IMR-90 (cell line): Measurements from ENCODE around the gene AGAP1. TPM values are rescaled to one million over a fixed set of nuclear protein-coding genes. Genes with fewer than 3 reads are reported as not detected.

Experiments
- ATAC-seq: fragments of 200-7000 bp; cut with Tn5 transposase; 2 replicates; pipeline ENCODE4 v1.9.1; 2020; ENCODE audit warnings: low read depth, mild to moderate bottlenecking, moderate library complexity
- BruUV-seq: library from RNA; stranded (reverse); fragments of 400-500 nt; replicated peaks from 2 replicates; lab custom pipeline; 2021; lab: Mats Ljungman, UMichigan
- CTCF ChIA-PET: fragments of 300-600 bp; formaldehyde crosslinking; extraction: SDS; loops from one replicate; lab custom pipeline; 2021; ENCODE audit warnings: antibody characterized with exemption; lab: Yijun Ruan, JAX
- POLR2A ChIA-PET: fragments of 300-600 bp; sonication (Branson Sonifier 250); formaldehyde crosslinking; loops from one replicate; lab custom pipeline; 2022; ENCODE audit warnings: antibody characterized with exemption; ENCODE audit not compliant: unreplicated experiment; lab: Charles Lee
- DNase-seq: peaks from one replicate; pipeline ENCODE4 v3.0.0; 2013
- H2AFZ ChIP-seq: replicated peaks from 2 replicates; pipeline ENCODE3; 2013; ENCODE audit warnings: low read length, mild to moderate bottlenecking; ENCODE audit not compliant: poor library complexity
- H2AK5ac ChIP-seq: 2 replicates; pipeline ENCODE4 v1.6.1; 2013; ENCODE audit warnings: low read depth, low read length, inconsistent platforms
- H2AK9ac ChIP-seq: replicated peaks from 2 replicates; pipeline ENCODE3; 2013; ENCODE audit warnings: mild to moderate bottlenecking, low read depth, low read length, moderate library complexity; ENCODE audit not compliant: poor library complexity
- H2BK120ac ChIP-seq: 2 replicates; pipeline ENCODE4 v1.6.1; 2013; ENCODE audit warnings: low read depth, low read length, inconsistent platforms
- H2BK15ac ChIP-seq: 3 replicates; pipeline ENCODE4 v1.6.1; 2013; ENCODE audit warnings: low read depth, low read length, inconsistent platforms
- H2BK20ac ChIP-seq: 2 replicates; pipeline ENCODE4 v1.6.1; 2013; ENCODE audit warnings: low read depth, mild to moderate bottlenecking, inconsistent platforms, low read length, moderate library complexity
- H2BK5ac ChIP-seq: 2 replicates; pipeline ENCODE4 v1.6.1; 2013; ENCODE audit warnings: mild to moderate bottlenecking, low read depth, low read length, inconsistent platforms; ENCODE audit not compliant: poor library complexity, severe bottlenecking
- H3K14ac ChIP-seq: replicated peaks from 2 replicates; pipeline ENCODE4 v1.6.1; 2013; ENCODE audit warnings: low read depth, low read length, inconsistent platforms
- H3K18ac ChIP-seq: 2 replicates; pipeline ENCODE4 v1.6.1; 2013; ENCODE audit warnings: low read depth, low read length, control low read depth
- H3K23ac ChIP-seq: 2 replicates; pipeline ENCODE4 v1.6.1; 2013; ENCODE audit warnings: low read depth, low read length, inconsistent platforms
- H3K27ac ChIP-seq: 2 replicates; pipeline ENCODE4 v1.5.1; 2013; ENCODE audit warnings: mild to moderate bottlenecking, control low read depth, low read length; ENCODE audit not compliant: insufficient read depth
- H3K27me3 ChIP-seq: 2 replicates; pipeline ENCODE4 v1.6.1; 2013; ENCODE audit warnings: low read length; ENCODE audit not compliant: control insufficient read depth, insufficient read depth
- H3K36me3 ChIP-seq: 2 replicates; pipeline ENCODE4 v1.6.1; 2013; ENCODE audit warnings: low read length, mixed read lengths; ENCODE audit not compliant: control insufficient read depth, insufficient read depth
- H3K4ac ChIP-seq: 2 replicates; pipeline ENCODE4 v1.6.1; 2013; ENCODE audit warnings: low read depth, low read length, inconsistent platforms
- H3K4me1 ChIP-seq: 2 replicates; pipeline ENCODE4 v1.6.1; 2013; ENCODE audit warnings: low read length, mixed read lengths; ENCODE audit not compliant: control insufficient read depth, insufficient read depth
- H3K4me2 ChIP-seq: 2 replicates; pipeline ENCODE4 v1.6.1; 2013; ENCODE audit warnings: low read depth, mild to moderate bottlenecking, control low read depth, low read length, moderate library complexity
- H3K4me3 ChIP-seq: 2 replicates; pipeline ENCODE4 v1.5.1; 2013; ENCODE audit warnings: low read depth, mild to moderate bottlenecking, control low read depth, low read length, moderate library complexity; ENCODE audit not compliant: insufficient read depth
- H3K56ac ChIP-seq: 2 replicates; pipeline ENCODE4 v1.6.1; 2013; ENCODE audit warnings: low read length, inconsistent platforms; ENCODE audit not compliant: insufficient read depth; ENCODE audit errors: extremely low read depth
- H3K79me1 ChIP-seq, 2 experiments: 2 replicates each; pipeline ENCODE4 v1.6.1; 2013; ENCODE audit warnings: low read length in 2 of 2, inconsistent platforms in 1 of 2, low read depth in 1 of 2
- H3K9ac ChIP-seq: 2 replicates; pipeline ENCODE4 v1.6.1; 2013; ENCODE audit warnings: low read depth, low read length, control low read depth
- H3K9me1 ChIP-seq: 2 replicates; pipeline ENCODE4 v1.6.1; 2013; ENCODE audit warnings: low read length, inconsistent platforms; ENCODE audit not compliant: insufficient read depth
- H3K9me3 ChIP-seq: 2 replicates; pipeline ENCODE4 v1.6.1; 2013; ENCODE audit warnings: low read length; ENCODE audit not compliant: control insufficient read depth, insufficient read depth
- H4K20me1 ChIP-seq: 2 replicates; pipeline ENCODE4 v1.6.1; 2013; ENCODE audit warnings: low read length, inconsistent platforms; ENCODE audit not compliant: insufficient read depth
- H4K5ac ChIP-seq: 2 replicates; pipeline ENCODE4 v1.6.1; 2013; ENCODE audit warnings: mild to moderate bottlenecking, low read depth, low read length, control low read depth
- H4K8ac ChIP-seq, 2 experiments: 2 replicates each; pipeline ENCODE4 v1.6.1; 2013; ENCODE audit warnings: low read depth in 2 of 2, low read length in 2 of 2, control low read depth in 1 of 2, inconsistent platforms in 1 of 2
- H4K91ac ChIP-seq: 2 replicates; pipeline ENCODE4 v1.6.1; 2013; ENCODE audit warnings: low read depth, low read length, inconsistent platforms; ENCODE audit not compliant: insufficient read depth
- BHLHE40 ChIP-seq: fragments of 150-350 bp; IDR thresholded peaks from 2 replicates; pipeline ENCODE4 v1.6.1; 2016; ENCODE audit warnings: mild to moderate bottlenecking, low read depth, low read length
- CEBPB ChIP-seq: IDR thresholded peaks from 2 replicates; pipeline ENCODE4 v1.6.1; 2012; ENCODE audit warnings: low read depth, low read length, improper control_type of control experiment
- CHD1 ChIP-seq: IDR thresholded peaks from 2 replicates; pipeline ENCODE4 v1.6.1; 2012; ENCODE audit warnings: low read depth, low read length, improper control_type of control experiment
- FOS ChIP-seq: fragments of 150-350 bp; IDR thresholded peaks from 2 replicates; pipeline ENCODE4 v1.6.1; 2016; ENCODE audit warnings: low read depth, low read length
- MAZ ChIP-seq: IDR thresholded peaks from 2 replicates; pipeline ENCODE4 v1.6.1; 2012; ENCODE audit warnings: low read depth, mild to moderate bottlenecking, low read length, improper control_type of control experiment, moderate library complexity, borderline replicate concordance
- MXI1 ChIP-seq: IDR thresholded peaks from 2 replicates; pipeline ENCODE4 v1.6.1; 2012; ENCODE audit warnings: low read depth, mild to moderate bottlenecking, low read length, moderate library complexity, borderline replicate concordance
- NFE2L2 ChIP-seq: fragments of 150-350 bp; IDR thresholded peaks from 2 replicates; pipeline ENCODE4 v1.6.1; 2016; ENCODE audit warnings: low read depth, mild to moderate bottlenecking, low read length
- POLR2A ChIP-seq: IDR thresholded peaks from 2 replicates; pipeline ENCODE4 v1.6.1; 2012; ENCODE audit warnings: mild to moderate bottlenecking, low read depth, low read length
- RAD21 ChIP-seq: IDR thresholded peaks from 2 replicates; pipeline ENCODE4 v1.6.1; 2012; ENCODE audit warnings: low read length, improper control_type of control experiment
- RCOR1 ChIP-seq: IDR thresholded peaks from 2 replicates; pipeline ENCODE4 v1.6.1; 2012; ENCODE audit warnings: mild to moderate bottlenecking, low read length, improper control_type of control experiment; ENCODE audit not compliant: insufficient replicate concordance
- RFX5 ChIP-seq: IDR thresholded peaks from 2 replicates; pipeline ENCODE4 v1.8.0; 2012; ENCODE audit warnings: low read depth, mild to moderate bottlenecking, low read length, moderate library complexity
- SMC3 ChIP-seq: fragments of 150-350 bp; IDR thresholded peaks from 2 replicates; pipeline ENCODE4 v1.6.1; 2016; ENCODE audit warnings: low read depth, mild to moderate bottlenecking, antibody characterized with exemption, low read length, moderate library complexity
- WGBS, 2 experiments: methylation state at CpG; one replicate each; pipeline versions ENCODE4 v1.1.5 to v1.1.7; 2013; ENCODE audit warnings: missing lambda C conversion rate in 2 of 2; ENCODE audit not compliant: insufficient read length in 1 of 2; ENCODE audit errors: extremely low coverage in 2 of 2; 5-methylcytosine and 5-hydroxymethylcytosine counted together
- dilution Hi-C: fragments of 300-500 bp; cut with HindIII; formaldehyde crosslinking; loops from one replicate; pipeline ENCODE4 v1.14.3; 2018; ENCODE audit warnings: low sequenced_read_pairs; ENCODE audit not compliant: unreplicated experiment
- in situ Hi-C: fragments of 300-500 bp; cut with MboI; formaldehyde crosslinking; loops from 3 replicates; pipeline ENCODE4 v1.14.3; 2019; ENCODE audit warnings: low sequenced_read_pairs, inconsistent platforms, mixed read lengths
- intact Hi-C: fragments of 100-400 bp; cut with micrococcal nuclease; formaldehyde crosslinking; loops from 2 replicates; pipeline ENCODE4 v1.10.0; 2022
- polyA plus RNA-seq, 3 experiments: library from polyadenylated mRNA; depleted of rRNA; stranded (reverse); fragments of >200 nt; gene quantifications; 2 replicates each; pipeline ENCODE4 v1.2.3, GENCODE V29; 2012; ENCODE audit warnings: low replicate concordance in 1 of 3
- total RNA-seq: library from RNA; depleted of rRNA; stranded (reverse); fragments of >200 nt; gene quantifications from 2 replicates; pipeline ENCODE4 v1.2.3, GENCODE V29; 2012
- TF ChIP-seq, protein P1 (sequence below): conservative IDR thresholded peaks from 2 replicates; pipeline ENCODE4 v1.5.1; 2012; ENCODE audit warnings: mild to moderate bottlenecking, low read depth, low read length, improper control_type of control experiment
- TF ChIP-seq, protein P2 (sequence below): fragments of 150-350 bp; IDR thresholded peaks from 2 replicates; pipeline ENCODE4 v1.6.1; 2017; ENCODE audit warnings: mild to moderate bottlenecking, antibody characterized with exemption, low read length, low read depth
- TF ChIP-seq, protein P3 (sequence below): fragments of 150-350 bp; IDR thresholded peaks from 2 replicates; pipeline ENCODE4 v1.6.1; 2016; ENCODE audit warnings: low read depth, mild to moderate bottlenecking, low read length, moderate library complexity, borderline replicate concordance

The AGAP1 gene
- total and polyA plus RNA-seq, 2 of the 4 experiments (the other 2 are of a cell fraction): 15.1 to 16.4 TPM

DNA sequence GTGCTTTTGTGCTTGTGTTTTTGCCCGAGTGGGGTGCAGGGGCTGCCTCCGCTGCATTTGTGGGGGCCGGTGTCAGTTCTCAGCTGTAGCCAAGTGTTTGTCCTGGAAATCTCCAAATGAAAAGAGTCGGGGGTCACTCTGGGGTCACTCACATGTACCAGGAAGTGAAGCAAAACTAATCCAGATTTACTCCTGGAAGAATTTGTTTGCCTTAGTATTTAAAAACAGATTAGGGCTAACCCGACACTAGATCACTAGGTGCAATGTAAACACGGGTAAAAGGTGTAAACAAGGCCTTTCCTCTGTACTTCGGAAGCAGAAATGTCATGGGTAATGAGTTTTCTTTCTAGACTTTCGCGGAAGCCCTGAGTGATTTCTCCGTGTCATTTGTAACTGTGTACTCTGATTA is 624.0 kb downstream of the AGAP1 start:
- H4K20me1 ChIP-seq: peaks cover 8% of the 10 kb centered on the region; the same call in 1 of the 2 replicates
- DNase-seq: no peak

More for the DNA sequence above, 624.0 kb downstream of the AGAP1 start:
- no peak overlapping the region for H3K27ac ChIP-seq
- no peaks in the 10 kb centered on the region for H3K9me3 ChIP-seq
- no peak overlapping the region for H4K5ac ChIP-seq
- no peak for ATAC-seq
- no peak overlapping the region for H4K8ac ChIP-seq
- no peak overlapping the region for H2BK15ac ChIP-seq
- no peaks in the 10 kb centered on the region for H3K9me1 ChIP-seq
- H2AK5ac ChIP-seq: no peak overlapping the region
- H3K4me3 ChIP-seq: no peak overlapping the region
- TF ChIP-seq MXI1 (no peak), RFX5 (no peak), FOS (no peak), RCOR1 (no peak), POLR2A (no peak), SMC3 (no peak), MAZ (no peak), NFE2L2 (no peak), CEBPB (no peak), CHD1 (no peak), RAD21 (no peak), BHLHE40 (no peak)
- TF ChIP-seq, protein P1, sequence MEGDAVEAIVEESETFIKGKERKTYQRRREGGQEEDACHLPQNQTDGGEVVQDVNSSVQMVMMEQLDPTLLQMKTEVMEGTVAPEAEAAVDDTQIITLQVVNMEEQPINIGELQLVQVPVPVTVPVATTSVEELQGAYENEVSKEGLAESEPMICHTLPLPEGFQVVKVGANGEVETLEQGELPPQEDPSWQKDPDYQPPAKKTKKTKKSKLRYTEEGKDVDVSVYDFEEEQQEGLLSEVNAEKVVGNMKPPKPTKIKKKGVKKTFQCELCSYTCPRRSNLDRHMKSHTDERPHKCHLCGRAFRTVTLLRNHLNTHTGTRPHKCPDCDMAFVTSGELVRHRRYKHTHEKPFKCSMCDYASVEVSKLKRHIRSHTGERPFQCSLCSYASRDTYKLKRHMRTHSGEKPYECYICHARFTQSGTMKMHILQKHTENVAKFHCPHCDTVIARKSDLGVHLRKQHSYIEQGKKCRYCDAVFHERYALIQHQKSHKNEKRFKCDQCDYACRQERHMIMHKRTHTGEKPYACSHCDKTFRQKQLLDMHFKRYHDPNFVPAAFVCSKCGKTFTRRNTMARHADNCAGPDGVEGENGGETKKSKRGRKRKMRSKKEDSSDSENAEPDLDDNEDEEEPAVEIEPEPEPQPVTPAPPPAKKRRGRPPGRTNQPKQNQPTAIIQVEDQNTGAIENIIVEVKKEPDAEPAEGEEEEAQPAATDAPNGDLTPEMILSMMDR: no peak
- TF ChIP-seq, protein P2, sequence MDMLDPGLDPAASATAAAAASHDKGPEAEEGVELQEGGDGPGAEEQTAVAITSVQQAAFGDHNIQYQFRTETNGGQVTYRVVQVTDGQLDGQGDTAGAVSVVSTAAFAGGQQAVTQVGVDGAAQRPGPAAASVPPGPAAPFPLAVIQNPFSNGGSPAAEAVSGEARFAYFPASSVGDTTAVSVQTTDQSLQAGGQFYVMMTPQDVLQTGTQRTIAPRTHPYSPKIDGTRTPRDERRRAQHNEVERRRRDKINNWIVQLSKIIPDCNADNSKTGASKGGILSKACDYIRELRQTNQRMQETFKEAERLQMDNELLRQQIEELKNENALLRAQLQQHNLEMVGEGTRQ: no peak
- TF ChIP-seq, protein P3, sequence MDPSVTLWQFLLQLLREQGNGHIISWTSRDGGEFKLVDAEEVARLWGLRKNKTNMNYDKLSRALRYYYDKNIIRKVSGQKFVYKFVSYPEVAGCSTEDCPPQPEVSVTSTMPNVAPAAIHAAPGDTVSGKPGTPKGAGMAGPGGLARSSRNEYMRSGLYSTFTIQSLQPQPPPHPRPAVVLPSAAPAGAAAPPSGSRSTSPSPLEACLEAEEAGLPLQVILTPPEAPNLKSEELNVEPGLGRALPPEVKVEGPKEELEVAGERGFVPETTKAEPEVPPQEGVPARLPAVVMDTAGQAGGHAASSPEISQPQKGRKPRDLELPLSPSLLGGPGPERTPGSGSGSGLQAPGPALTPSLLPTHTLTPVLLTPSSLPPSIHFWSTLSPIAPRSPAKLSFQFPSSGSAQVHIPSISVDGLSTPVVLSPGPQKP: no peak
- intact Hi-C loops: no loop called here
- H2AK9ac ChIP-seq: no peak overlapping the region
- H3K4ac ChIP-seq: no peak overlapping the region
- H3K14ac ChIP-seq: no peak overlapping the region
- H3K36me3 ChIP-seq: no peaks in the 10 kb centered on the region
- peaks cover 3% of the 10 kb centered on the region; the same call in 1 of the 2 replicates for H3K4me1 ChIP-seq
- H3K18ac ChIP-seq: no peak overlapping the region
- H2BK20ac ChIP-seq: no peak overlapping the region
- H3K56ac ChIP-seq: no peak overlapping the region
- in situ Hi-C loops: no loop called here
- BruUV-seq: no TSS peak
- H2BK120ac ChIP-seq: no peak overlapping the region
- no peak overlapping the region for H4K91ac ChIP-seq
- dilution Hi-C loops: no loop called here
- H3K4me2 ChIP-seq: no peak overlapping the region
- CTCF ChIA-PET: no interaction called here
- no peaks in the 10 kb centered on the region for H3K27me3 ChIP-seq
- POLR2A ChIA-PET: no interaction called here
- no peak overlapping the region for H2BK5ac ChIP-seq
- H3K79me1 ChIP-seq: no peaks in the 10 kb centered on the region
- WGBS, 2 experiments: no CpG with 5 or more reads among the region's 10 CpGs
- no peak overlapping the region for H3K23ac ChIP-seq
- no peak overlapping the region for H2AFZ ChIP-seq
- no peak overlapping the region for H3K9ac ChIP-seq
